GM20431 (cell line): ENCODE measurements around the gene MAML2.

Experiments
- in situ Hi-C: fragments of 300-500 bp; cut with MseI, MboI; formaldehyde crosslinking; loops from one replicate; pipeline ENCODE4 v1.15.0; 2020; ENCODE audit warnings: low sequenced_read_pairs; ENCODE audit not compliant: unreplicated experiment

MAML2 gene

GRCh38 chr11:96114178-96115064, 228.6 kb downstream of the MAML2 start:
- in situ Hi-C loops, result no loop called here

DNA sequence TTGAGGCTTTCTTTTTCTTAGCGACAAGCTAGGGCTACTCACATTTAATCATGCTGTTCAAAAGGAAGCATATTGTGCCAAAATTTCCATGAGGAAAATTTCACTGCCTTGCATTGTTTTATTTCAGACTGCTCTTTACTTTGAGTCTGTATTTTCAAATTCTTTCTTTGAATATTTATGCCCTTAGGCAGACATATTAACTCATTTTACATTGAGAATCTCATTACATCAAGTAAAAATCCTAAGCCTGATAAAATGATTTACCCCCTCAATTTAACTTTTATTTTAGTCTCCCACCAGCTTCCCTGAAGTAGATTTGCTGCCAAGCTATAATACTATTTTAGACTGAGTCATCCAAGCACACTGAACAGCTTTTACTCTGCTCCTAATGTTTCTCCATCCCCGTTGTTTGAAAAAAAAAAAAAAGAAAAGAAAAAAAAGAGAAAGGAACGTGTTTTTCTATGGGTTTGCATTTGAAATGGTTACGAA, 229.8 kb downstream of the MAML2 start:
- in situ Hi-C loops, result no loop called here

DNA sequence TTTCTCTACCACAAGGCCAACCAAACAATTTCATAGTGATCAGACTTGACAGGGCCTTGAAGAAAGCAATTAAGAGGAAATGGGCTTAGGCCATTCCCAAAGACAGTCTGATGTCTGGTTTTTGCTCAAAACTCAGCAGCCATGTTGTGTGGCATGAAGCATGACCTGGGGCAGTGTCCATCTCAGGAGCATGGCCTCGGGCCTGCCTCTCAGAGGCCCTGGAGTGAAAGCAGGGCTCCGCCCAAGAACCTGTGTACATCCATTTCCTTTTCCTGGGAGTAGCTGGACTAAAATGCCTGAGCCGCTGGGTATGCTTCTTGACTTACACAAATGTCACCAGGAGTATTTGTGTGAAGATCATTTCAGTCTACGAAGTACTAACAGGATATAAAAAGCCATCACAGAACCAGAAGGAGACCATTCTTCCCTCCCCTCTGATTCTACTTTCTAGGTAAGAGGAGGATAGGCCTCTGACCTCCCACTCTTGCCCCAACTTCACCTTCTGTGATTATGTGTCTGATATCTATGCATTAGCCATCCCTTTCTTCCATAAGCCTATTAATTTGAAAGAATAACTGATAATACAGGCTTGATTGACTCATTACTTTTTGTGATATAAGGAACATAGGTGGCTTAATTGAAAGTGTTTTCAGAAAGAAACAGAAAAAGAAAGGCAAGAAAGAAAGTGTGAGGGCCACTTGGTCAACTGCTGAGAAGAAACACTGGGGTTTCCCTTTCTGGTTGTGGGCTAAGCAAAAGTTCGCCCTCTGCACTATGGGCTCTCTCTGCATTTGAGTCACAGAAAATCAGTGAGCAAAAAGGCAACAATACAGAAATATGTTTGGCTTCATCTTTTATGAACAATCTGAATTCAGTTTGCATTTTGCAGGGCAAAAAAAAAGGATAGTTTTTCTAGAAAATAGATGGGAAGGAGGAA, 230.5 kb downstream of the MAML2 start:
- in situ Hi-C loops, result no loop called here

DNA sequence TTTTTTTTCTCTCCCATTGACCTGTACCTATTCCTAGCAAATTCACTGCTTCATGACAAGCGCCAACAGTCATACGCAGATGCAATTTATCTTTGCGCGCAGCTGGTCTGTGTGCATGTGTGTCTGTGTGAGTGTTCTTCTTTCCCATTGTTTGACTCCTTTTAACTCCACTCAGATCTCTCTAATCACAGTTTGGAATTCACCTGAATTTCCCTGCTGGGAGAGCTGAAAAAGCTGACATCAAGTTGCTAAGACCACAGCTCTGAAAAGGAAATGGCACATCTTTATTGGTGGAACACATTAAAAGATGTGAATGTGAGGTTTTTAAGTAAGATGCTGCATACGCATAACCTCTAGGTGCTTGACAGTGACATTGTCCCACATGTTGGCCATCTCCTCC, 231.7 kb downstream of the MAML2 start:
- in situ Hi-C loops, result no loop called here

DNA sequence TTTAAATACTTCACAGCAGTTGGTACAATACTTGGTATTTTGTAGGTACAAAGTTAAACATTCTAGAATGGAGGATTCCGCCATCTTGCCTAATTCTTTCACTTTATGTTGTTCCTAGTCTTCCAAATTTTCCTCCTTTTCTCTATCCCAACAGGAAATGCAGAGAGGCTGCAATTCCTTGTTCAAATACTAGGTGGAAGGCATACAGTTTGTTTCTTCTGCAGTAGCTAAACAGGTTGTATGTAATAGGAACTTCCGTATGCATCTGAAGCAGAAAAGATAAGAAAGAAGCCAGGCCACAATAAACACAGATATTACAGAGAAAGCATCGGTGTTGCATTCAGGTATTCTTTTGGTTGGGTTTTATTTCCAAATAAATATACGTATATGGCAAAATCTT, 232.7 kb downstream of the MAML2 start:
- in situ Hi-C loops, result no loop called here

GRCh38 chr11:96109331-96110030, 233.5 kb downstream of the MAML2 start:
- in situ Hi-C loops, result no loop called here

DNA sequence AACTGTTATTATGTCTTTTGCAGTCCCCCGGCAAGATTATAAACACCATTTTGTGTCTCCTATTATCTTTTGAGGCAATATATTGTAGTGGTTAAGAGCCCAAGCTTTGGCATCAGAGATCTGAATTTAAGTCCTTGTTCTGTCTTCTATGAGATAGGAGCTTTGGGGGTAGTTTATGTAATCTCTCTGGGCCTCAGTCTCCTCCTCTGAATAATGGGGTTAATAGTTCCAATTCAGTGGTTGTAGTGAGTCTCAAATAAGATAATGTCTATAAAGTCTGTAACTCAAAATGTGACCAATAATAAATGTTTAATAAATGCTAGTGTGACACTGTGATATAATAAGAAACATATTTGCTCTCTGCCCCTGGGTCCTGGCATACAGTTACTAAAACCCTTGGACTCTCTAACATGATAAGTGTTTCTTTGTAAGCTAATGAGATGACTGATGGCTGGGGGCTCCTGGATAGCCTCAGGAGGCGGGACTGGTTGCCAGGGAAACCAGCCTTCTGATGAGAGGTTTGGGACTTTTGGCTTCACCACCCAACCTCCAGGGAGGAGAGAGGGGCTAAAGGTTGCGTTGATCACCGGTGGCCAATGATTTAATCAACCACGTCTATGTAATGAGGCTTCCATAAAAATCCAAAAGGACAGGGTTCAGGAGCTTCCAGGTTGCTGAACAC, 235.7 kb downstream of the MAML2 start:
- in situ Hi-C loops, result no loop called here

DNA sequence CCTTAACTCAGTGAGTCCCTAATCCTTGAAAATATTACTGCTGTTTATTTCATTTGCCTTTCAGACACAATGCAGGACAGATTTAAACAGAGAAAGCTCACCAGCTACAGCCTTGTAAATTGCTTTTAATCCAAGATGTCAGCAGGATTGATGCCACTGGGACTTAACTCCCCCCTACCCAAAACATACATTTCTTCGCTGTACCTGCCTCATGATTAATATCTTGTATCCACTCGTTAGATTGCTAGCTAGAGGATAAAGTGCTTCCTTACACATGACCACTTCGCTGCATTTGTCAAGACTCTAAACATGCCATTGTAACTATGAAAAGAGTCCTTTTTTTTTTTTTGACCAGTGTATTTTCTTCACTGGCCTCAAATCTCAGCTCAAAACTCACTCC, 236.3 kb downstream of the MAML2 start:
- in situ Hi-C loops, result no loop called here

- in situ Hi-C loops, result no loop called here
Measured at GRCh38 chr11:96105944-96106343, 237.1 kb downstream of the MAML2 start.

DNA sequence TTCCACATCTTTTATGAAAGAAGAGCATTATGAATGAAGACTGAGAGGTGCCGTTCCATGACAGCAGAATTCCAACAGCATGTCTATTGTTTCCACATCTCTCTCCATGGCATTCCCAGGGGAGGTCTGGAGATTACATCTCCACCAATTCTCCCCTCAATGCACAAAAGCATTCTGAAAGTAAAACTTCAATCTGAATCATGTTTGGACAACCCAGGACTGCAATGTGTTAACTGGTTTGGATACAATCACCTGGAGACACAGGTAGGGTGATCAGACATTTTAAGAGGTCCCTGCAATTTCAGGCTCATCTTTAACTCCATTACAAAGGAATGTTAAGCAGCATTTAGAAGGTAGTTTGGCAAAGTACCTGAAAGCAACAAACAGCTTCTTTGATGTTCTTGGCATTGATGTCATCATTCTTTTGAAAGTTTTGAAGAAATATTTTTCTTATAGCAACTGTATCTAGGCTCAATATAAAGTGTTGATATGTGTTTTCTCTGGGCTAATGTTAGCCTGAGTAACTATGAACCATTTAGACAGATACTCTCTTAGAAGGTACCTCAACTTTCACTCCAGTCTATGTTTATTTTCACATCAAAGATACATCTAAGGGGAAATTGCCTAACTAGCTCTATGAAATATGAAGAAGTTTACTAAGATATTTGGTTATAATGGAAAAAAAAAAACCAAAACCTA, 237.6 kb downstream of the MAML2 start:
- in situ Hi-C loops, result no loop called here

DNA sequence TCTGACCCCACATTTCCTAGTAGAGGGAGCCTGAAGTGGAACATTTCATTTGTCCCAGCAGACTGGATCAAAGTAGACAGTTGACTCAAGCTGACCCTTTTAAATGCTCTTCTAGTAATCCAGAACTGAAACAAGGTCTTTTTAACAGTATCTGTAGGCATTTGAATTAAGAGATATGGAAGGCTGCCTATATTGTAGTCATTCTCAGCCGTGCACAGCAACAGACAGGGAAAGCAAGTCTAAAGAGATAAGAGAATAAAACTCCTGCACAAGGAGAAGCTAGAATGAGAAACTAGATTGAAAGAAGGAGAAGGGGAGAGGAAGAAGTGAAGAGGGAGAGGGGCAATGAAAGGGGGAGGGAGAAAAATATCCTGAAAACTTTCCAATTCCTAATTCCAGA, 238.5 kb downstream of the MAML2 start:
- in situ Hi-C loops, result no loop called here

DNA sequence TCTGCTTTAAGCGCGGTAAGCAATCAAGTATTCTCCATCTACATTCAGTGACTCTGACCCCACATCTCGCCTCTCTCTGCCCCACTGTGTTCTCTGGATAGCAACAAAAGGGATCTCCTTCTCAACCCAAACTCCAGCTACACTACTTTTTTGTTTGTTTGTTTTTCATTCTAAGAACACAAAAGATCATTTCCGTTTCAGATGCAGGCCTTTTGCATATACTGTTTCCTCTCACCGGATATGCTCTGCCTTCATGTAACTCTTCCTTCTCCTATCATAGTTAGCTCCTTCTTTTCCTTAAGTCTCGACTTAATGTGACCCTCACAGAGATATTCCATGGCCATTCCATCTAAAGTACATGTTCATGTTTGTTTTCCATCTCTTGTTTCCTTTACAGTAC, 239.3 kb downstream of the MAML2 start:
- in situ Hi-C loops, result no loop called here

- in situ Hi-C loops, result no loop called here
Measured at GRCh38 chr11:96103102-96103501, 239.9 kb downstream of the MAML2 start.

GRCh38 chr11:96102664-96103078, 240.3 kb downstream of the MAML2 start:
- in situ Hi-C loops, result no loop called here

GRCh38 chr11:96101146-96101545, 241.8 kb downstream of the MAML2 start:
- in situ Hi-C loops, result no loop called here

GRCh38 chr11:96098511-96099241, 244.3 kb downstream of the MAML2 start:
- in situ Hi-C loops, result no loop called here

GRCh38 chr11:96097844-96098421, 245.1 kb downstream of the MAML2 start:
- in situ Hi-C loops, result no loop called here

- in situ Hi-C loops, result no loop called here
Measured at GRCh38 chr11:96096360-96096759, 246.6 kb downstream of the MAML2 start.
